Retinal pigment epithelial cell (primary cell): ENCODE data around the gene FRMD6.
"Not testable (repeated sequence)": the region's sequence is repeated elsewhere in the genome, so short reads cannot be mapped to it uniquely, and the experiment has no call there.

Source experiments
- DNase-seq: peaks from one replicate; pipeline ENCODE4 v3.0.0-alpha.2; 2010; ENCODE audit warnings: low read depth
- H3K4me3 ChIP-seq: 2 replicates; pipeline ENCODE4 v1.5.1; 2011; ENCODE audit warnings: mild to moderate bottlenecking, low read length, control low read depth, moderate library complexity
- CTCF ChIP-seq: conservative IDR thresholded peaks from 2 replicates; pipeline ENCODE4 v1.5.1; 2011; ENCODE audit warnings: low read depth, low read length, control low read depth, inconsistent platforms

Gene FRMD6

GRCh38 chr14:51626788-51627187 lies 24.9 kb upstream of the FRMD6 start:
- DNase-seq, result no peak
- no peak for TF ChIP-seq CTCF
- no peak overlapping the region for H3K4me3 ChIP-seq

- H3K4me3 ChIP-seq, result no peak overlapping the region
- TF ChIP-seq CTCF, result no peak
- DNase-seq, result no peak
Observed at GRCh38 chr14:51627313-51627712, 24.4 kb upstream of the FRMD6 start.

- TF ChIP-seq CTCF, result no peak
- DNase-seq, result no peak
- H3K4me3 ChIP-seq, result no peak overlapping the region
Observed at GRCh38 chr14:51628238-51628637, 23.5 kb upstream of the FRMD6 start.

GRCh38 chr14:51630987-51631386 lies 20.7 kb upstream of the FRMD6 start:
- H3K4me3 ChIP-seq, result no peak overlapping the region
- TF ChIP-seq CTCF, result no peak
- DNase-seq, result no peak

- not testable (repeated sequence) for DNase-seq
Observed at GRCh38 chr14:51633298-51633697, 18.4 kb upstream of the FRMD6 start.

GRCh38 chr14:51636109-51636508 lies 15.6 kb upstream of the FRMD6 start:
- H3K4me3 ChIP-seq, result no peak overlapping the region
- no peak for TF ChIP-seq CTCF
- no peak for DNase-seq

More at GRCh38 chr14:51633298-51633697, 18.4 kb upstream of the FRMD6 start:
- not testable (repeated sequence) for H3K4me3 ChIP-seq

- DNase-seq, result no peak
- TF ChIP-seq CTCF, result no peak
- no peak overlapping the region for H3K4me3 ChIP-seq
Observed at GRCh38 chr14:51638071-51638944, 13.4 kb upstream of the FRMD6 start.
